ENCODE data around the gene ZNF506.
A peak's percentile ranks its signal among the peaks of the same experiment; 100 is the strongest.
"Not testable (repeated sequence)": the region's sequence is repeated elsewhere in the genome, so short reads cannot be mapped to it uniquely, and the experiment has no call there.

Gene ZNF506

GRCh38 chr19:19821366-19821951, at the start of gene ZNF506:
TSS of gene ZNF506 (minus strand) at chr19:19821750. CDS start at chr19:19821603, 147 bp downstream.
- FAIRE-seq = peak; percentile 89
- peak; percentile 54 for DNase-seq (ENCODE audit: extremely low spot score, insufficient read length, low read depth)

- not testable (repeated sequence) for FAIRE-seq; DNase-seq (ENCODE audit: extremely low spot score, insufficient read length, low read depth)
Measured at GRCh38 chr19:19870086-19870485, 48.5 kb upstream of the ZNF506 start.

GRCh38 chr19:19866611-19867248, 45.2 kb upstream of the ZNF506 start:
- DNase-seq (ENCODE audit: extremely low spot score, insufficient read length, low read depth) (peak; percentile 7), FAIRE-seq (no peak)

GRCh38 chr19:19865750-19866610, 44.4 kb upstream of the ZNF506 start, which contains the start of gene ZNF253:
TSS of gene ZNF253 (plus strand) at chr19:19865882. CDS start at chr19:19865997, 115 bp downstream.
- FAIRE-seq (peak; percentile 94), DNase-seq (ENCODE audit: extremely low spot score, insufficient read length, low read depth) (peak; percentile 78)

GRCh38 chr19:19860756-19861390, 39.3 kb upstream of the ZNF506 start:
- DNase-seq (ENCODE audit: extremely low spot score, insufficient read length, low read depth) = no peak
- no peak for FAIRE-seq

- FAIRE-seq (no peak), DNase-seq (ENCODE audit: extremely low spot score, insufficient read length, low read depth) (no peak)
Measured at GRCh38 chr19:19858751-19859150, 37.2 kb upstream of the ZNF506 start.

GRCh38 chr19:19851740-19852139, 30.2 kb upstream of the ZNF506 start:
- FAIRE-seq; DNase-seq (ENCODE audit: extremely low spot score, insufficient read length, low read depth): not testable (repeated sequence)

GRCh38 chr19:19849056-19849455, 27.5 kb upstream of the ZNF506 start:
- DNase-seq (ENCODE audit: extremely low spot score, insufficient read length, low read depth) = no peak
- FAIRE-seq = no peak

- FAIRE-seq (no peak), DNase-seq (ENCODE audit: extremely low spot score, insufficient read length, low read depth) (no peak)
Measured at GRCh38 chr19:19847781-19848180, 26.2 kb upstream of the ZNF506 start.

- DNase-seq (ENCODE audit: extremely low spot score, insufficient read length, low read depth) = no peak
- FAIRE-seq = no peak
Measured at GRCh38 chr19:19835560-19836038, 14.0 kb upstream of the ZNF506 start.

GRCh38 chr19:19826875-19827274, 5.3 kb upstream of the ZNF506 start:
- FAIRE-seq = no peak
- DNase-seq (ENCODE audit: extremely low spot score, insufficient read length, low read depth) = no peak

- FAIRE-seq (peak; percentile 56), DNase-seq (ENCODE audit: extremely low spot score, insufficient read length, low read depth) (no peak)
Measured at GRCh38 chr19:19823916-19824315, 2.4 kb upstream of the ZNF506 start.

GRCh38 chr19:19821976-19822375, 426 bp upstream of the ZNF506 start:
- not testable (repeated sequence) for DNase-seq (ENCODE audit: extremely low spot score, insufficient read length, low read depth); FAIRE-seq

GRCh38 chr19:19820774-19821320, 703 bp downstream of the ZNF506 start:
- DNase-seq (ENCODE audit: extremely low spot score, insufficient read length, low read depth) (no peak), FAIRE-seq (peak; percentile 73)

GRCh38 chr19:19817357-19817756, 4.2 kb downstream of the ZNF506 start:
- FAIRE-seq (peak; percentile 18), DNase-seq (ENCODE audit: extremely low spot score, insufficient read length, low read depth) (no peak)

- DNase-seq (ENCODE audit: extremely low spot score, insufficient read length, low read depth) (no peak), FAIRE-seq (no peak)
Measured at GRCh38 chr19:19816679-19817078, 4.9 kb downstream of the ZNF506 start.

- DNase-seq (ENCODE audit: extremely low spot score, insufficient read length, low read depth); FAIRE-seq: not testable (repeated sequence)
Measured at GRCh38 chr19:19811999-19812398, 9.6 kb downstream of the ZNF506 start.

- FAIRE-seq = no peak
- DNase-seq (ENCODE audit: extremely low spot score, insufficient read length, low read depth) = no peak
Measured at GRCh38 chr19:19805480-19805879, 16.1 kb downstream of the ZNF506 start.

- DNase-seq (ENCODE audit: extremely low spot score, insufficient read length, low read depth) (no peak), FAIRE-seq (no peak)
Measured at GRCh38 chr19:19788015-19788414, 33.5 kb downstream of the ZNF506 start.

GRCh38 chr19:19785476-19785875, 36.1 kb downstream of the ZNF506 start:
- not testable (repeated sequence) for FAIRE-seq; DNase-seq (ENCODE audit: extremely low spot score, insufficient read length, low read depth)
